ENCODE results near the gene ATL3.
"Not testable (repeated sequence)": the region's sequence is repeated elsewhere in the genome, so short reads cannot be mapped to it uniquely, and the experiment has no call there.

ATL3 gene, protein sequence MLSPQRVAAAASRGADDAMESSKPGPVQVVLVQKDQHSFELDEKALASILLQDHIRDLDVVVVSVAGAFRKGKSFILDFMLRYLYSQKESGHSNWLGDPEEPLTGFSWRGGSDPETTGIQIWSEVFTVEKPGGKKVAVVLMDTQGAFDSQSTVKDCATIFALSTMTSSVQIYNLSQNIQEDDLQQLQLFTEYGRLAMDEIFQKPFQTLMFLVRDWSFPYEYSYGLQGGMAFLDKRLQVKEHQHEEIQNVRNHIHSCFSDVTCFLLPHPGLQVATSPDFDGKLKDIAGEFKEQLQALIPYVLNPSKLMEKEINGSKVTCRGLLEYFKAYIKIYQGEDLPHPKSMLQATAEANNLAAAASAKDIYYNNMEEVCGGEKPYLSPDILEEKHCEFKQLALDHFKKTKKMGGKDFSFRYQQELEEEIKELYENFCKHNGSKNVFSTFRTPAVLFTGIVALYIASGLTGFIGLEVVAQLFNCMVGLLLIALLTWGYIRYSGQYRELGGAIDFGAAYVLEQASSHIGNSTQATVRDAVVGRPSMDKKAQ

DNA sequence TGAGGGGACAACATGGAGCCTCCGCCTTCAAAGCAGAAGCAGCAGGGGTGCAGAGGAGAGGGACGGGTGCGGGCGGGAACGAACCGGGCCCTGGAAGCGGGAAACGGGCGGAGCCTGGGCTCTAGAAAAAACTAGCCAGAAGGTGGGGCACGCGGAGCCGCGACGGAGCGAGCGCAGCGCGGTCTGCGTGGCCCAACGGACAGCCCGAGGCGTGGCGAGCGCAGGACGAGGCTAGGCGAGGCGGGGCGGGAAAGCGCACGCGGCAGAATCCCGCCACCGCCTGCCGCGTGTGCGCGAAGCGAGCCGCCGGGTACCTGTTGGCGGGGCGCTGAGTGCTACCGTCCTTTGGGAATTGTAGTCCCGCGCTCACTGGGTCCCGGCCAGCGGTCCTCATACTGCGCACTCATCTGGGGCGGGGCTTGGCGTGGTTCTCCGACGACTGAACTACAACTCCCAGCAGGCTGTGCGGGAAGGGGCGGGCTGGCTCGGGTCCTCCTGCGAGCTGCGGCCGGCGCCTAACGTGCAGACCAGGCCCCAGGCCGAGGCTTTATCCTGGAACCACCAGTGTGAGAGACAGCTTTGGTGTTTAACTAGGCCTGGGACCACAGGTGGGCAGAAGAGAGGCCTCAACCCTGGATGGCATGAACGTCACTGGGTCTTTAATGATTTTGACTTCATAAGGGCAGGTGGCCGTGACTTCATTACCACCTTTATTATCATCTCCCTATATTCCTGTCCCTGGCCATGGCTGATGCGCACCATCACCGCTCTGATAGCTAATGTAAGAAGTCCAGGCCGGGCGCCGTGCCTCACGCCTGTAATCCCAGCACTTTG lies at the start of gene ATL3:
TSS of gene ATL3 (minus strand) at position 55 of the 834 bp plus-strand sequence. CDS start at position 14, 41 bp downstream.
- DNase-seq = peak; percentile 95

GRCh38 chr11:63720611-63721010 lies 49.4 kb upstream of the ATL3 start:
- DNase-seq = no peak

DNA sequence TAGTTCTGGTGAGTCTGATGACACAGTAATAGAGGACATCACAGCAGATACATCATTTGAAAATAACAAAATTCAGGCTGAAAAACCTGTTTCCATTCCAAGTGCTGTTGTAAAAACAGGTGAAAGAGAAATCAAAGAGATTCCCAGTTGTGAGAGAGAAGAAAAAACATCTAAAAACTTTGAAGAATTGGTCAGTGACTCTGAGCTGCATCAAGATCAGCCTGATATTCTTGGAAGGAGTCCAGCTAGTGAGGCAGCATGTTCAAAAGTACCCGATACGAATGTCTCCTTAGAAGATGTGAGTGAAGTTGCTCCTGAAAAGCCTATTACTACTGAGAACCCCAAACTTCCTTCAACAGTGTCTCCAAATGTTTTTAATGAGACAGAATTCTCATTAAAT lies 48.8 kb upstream of the ATL3 start:
- DNase-seq = no peak

DNA sequence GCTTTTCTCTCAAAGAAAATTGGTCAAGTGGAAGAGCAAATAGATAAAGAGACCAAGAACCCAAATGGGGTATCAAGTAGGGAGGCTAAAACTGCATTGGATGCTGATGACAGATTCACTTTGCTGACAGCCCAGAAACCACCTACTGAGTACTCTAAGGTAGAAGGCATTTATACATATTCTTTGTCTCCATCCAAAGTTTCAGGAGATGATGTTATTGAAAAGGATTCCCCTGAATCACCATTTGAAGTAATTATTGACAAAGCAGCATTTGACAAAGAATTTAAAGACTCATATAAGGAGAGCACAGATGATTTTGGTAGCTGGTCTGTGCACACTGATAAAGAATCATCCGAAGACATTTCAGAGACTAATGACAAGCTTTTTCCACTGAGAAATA lies 47.8 kb upstream of the ATL3 start:
- DNase-seq = no peak

DNA sequence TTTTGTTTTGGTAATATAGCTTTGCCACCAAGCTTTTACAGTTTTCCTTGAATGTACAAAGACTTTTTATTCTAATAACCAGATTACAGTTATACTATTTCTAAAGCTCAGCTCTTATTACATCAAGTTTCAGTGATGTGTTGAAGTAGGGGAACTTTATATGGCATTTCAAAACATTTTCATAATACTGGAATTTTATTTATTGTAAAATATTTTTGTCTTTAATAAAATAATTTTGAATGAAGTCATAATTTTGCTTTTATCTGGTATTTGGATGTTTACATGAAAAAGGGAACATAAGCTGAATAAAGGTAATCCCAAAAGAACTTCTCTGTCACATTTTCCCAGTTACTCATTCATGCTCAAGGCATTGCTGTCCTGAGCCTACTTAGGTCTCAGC lies 44.9 kb upstream of the ATL3 start:
- DNase-seq = no peak

DNA sequence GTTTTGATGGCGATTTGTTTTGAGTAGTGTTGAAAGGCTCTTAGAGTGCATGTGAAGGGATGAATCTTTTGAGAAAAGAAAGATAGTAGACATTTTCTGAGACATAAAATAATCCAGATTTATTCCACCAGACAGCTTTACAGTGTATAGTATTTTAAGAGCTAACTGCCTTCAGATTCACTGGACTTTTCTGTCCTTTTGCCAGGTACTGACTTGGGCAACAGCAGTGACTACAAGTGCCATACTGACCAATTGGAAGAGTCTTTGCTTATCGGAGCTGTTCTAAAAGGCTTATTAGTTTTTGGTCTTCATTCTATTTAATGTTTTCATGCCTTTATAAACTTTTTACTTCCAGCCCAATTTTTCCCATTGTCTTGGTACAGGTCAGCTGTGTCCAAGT lies 42.6 kb upstream of the ATL3 start:
- no peak for DNase-seq

DNA sequence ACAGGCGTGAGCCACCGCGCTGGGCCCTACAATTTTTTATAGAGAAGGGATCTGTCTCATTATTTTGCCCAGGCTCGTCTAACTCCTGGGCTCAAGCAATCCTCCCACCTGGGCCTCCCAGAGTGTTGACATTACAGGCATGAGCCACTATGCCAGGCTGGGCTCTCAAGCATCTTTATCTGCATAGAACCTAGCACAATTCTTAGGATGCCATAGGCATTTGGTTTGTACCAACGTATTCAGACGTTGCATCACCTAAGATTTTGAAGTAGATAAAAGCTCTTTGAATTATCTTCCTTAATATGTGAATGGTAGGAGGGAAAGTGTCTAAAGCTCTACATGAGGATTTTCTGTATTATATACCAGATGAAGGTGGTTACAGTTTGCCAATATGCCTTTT lies 40.7 kb upstream of the ATL3 start:
- no peak for DNase-seq

DNA sequence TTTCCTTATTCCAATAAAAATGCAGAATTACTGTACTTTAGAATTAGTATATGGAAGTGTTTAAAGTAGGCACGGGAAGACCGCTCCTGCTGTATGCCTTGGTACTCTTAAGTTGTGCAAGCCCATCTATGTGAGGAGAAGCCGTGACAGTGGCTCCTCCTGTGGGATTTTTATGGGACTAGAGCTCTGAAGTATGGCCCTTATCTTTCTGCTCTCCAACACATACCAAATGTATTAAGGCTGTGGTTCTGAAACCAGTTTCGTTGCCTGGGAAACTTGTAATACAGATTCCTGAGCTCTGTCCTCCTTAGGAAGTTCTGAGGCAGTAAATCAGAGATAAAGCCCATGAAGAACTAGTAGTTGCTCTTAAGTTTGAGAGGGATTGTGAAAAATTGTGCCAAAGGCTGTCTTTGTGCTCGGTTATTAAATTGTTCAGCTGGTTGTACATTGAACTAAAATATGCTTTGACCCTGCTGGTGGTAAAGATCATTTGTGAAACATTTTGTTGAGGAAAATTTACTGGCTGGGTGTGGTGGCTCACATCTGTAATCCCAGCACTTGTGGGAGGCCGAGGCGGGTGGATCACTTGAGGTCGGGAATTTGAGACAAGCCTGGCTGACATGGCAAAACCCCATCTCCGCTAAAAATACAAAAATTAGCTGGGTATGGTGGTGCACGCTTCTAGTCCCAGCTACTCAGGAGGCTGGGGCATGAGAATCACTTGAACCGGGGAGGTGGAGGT lies 39.5 kb upstream of the ATL3 start:
- no peak for DNase-seq

GRCh38 chr11:63709336-63709884 lies 38.2 kb upstream of the ATL3 start:
- no peak for DNase-seq

GRCh38 chr11:63708764-63709163 lies 37.6 kb upstream of the ATL3 start:
- DNase-seq = no peak

- DNase-seq = no peak
These were observed 34.4 kb upstream of the ATL3 start for GRCh38 chr11:63705526-63705925.

DNA sequence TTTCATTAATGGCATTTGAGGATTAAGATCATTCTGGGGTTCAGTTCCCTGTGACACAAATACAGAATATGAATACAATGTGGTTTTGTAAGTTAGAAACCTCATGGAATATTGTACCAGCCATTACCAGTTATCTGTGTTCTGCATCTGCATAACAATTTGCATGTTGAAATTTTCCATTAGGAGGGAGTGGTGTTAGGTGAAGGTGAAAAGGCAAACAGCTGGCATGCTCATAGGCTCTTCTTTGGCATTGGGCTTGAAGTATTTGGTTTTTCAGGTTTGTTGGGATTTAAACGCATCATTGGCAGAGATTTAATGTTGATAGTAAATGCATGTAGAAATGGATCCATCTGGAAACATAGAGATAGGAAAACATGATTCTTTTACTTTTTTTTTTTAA lies 28.7 kb upstream of the ATL3 start:
- no peak for DNase-seq

DNA sequence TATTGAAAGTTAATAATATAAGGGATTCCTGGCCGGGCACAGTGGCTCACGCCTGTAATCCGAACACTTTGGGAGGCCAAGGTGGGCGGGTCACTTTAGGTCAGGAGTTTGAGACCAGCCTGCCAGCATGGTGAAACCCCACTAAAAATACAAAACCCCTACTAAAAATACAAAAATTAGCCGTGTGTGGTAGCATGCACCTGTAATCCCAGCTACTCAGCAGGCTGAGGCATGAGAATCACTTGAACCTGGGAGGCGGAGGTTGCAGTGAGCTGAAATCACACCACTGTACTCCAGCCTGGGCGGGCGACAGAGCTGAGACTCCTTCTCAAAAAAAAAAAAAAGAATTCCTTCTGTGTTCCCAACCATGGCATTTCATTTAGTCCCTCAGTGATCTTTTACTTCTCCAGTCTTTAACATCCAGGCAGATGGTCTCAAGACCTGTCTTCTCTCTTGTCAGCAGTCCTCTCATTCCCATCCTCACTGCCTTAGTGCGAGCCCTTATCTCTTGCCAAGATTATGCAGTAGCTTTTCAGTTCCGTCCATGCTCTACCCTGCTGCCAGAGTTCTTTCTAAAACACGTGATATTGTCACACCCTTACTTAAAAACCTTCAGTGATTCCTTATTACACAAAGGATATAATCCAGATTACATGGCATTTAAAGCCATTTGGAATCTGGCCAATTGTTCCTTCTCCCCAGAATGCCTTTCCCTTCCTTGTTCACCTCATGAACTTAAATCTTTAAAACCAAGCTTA lies 28.0 kb upstream of the ATL3 start:
- DNase-seq = no peak

DNA sequence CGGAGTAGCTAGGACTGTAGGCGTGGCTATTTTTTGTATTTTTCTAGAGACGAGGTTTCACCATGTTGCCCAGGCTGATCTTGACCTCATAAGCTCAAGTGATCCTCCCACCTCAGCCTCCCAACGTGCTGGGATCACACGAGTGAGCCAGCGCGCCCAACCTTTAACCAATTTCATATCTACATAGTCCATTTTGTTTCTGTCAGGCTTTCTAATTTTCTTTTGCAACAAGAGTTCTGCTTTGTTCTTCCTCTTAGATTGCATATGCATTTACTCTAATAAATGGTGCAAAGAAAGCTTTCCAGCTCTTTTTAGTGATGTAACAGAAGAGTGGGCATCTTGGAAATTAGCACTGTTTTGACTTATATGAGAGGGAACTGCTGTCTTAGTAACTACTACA lies 23.4 kb upstream of the ATL3 start:
- DNase-seq = no peak

GRCh38 chr11:63687845-63688244 lies 16.7 kb upstream of the ATL3 start:
- peak; percentile 37 for DNase-seq

GRCh38 chr11:63686926-63687325 lies 15.8 kb upstream of the ATL3 start:
- DNase-seq = no peak

DNA sequence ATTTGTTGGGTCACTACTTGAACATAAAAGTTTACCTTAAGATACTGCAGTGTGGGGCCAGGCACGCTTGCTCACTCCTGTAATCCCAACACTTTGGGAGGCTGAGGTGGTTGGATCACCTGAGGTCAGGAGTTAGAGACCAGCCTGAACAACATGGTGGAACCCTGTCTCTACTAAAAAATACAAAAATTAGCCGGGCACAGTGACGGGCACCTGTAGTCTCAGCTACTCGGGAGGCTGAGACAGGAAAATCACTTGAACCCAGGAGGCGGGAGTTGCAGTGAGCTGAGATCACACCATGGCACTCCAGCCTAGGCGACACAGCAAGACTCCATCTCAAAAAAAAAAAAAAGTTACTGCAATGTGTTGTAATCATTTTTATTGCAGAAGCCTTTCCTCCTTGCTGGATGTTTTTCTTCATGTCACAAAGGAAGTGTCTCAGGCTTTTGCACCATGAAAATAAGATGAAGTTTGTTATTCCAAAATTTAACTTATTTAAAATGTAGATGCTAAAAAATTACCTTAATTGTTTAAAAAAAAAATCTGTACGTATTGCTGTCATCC lies 14.1 kb upstream of the ATL3 start:
- not testable (repeated sequence) for DNase-seq

- no peak for DNase-seq
These were observed 12.2 kb upstream of the ATL3 start for GRCh38 chr11:63683133-63683991.

DNA sequence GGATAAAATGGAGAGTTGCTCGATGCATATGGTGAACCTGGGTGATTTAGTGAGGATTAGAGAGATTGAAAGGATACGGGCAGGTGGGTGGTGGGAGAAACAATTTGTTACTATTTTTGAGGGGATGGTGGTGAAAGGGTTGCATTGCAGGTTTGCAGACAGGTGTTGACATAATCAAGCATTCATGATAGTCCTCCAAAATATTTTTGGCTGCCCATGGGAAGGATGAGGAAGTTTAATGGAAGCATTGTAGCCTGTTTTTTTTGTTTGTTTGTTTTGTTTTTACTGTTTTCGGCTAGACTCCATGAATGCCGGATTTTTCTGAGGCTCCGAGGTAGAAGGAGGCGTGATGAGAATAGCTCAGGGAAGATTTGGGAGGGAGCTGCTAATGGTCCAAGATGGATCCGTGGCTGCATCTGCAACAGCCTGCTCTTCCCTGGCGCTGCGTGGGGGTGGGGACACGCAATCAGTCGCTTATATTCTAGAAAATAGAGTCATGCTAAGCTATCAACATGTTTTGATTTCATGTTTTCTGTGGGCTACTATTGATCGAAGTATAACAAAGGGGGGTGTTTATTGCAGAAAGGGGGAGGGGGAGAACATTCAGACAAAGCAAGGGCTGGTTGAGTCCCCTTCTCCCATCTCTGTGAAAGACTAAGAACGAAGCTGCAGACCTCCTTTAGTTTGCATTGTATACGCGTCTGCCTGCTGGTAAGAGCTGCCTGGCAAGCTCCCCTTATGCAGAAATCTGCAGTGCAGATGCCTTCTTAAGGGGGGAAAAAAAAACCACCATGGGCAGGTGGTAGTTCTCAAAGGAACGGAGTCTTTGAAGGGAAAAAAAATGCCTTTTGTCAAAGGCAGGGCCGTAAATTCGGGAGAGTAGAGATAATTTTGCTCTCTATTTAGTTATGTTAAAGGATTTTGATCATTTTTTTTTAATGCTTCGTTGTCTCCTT lies 11.2 kb upstream of the ATL3 start:
- peak; percentile 41 for DNase-seq
